H9 (cell line): ENCODE results near the gene RETNLB. TPM values are rescaled to one million over a fixed set of nuclear protein-coding genes. Genes with fewer than 3 reads are reported as not detected.

Source experiments
- DNase-seq: peaks from one replicate; pipeline ENCODE4 v3.0.0-alpha.2; 2017
- H2AFZ ChIP-seq: one replicate; pipeline ENCODE4 v1.6.1; 2013; ENCODE audit warnings: mild to moderate bottlenecking, low read length, control low read depth, moderate library complexity
- H2AK5ac ChIP-seq: 2 replicates; pipeline ENCODE4 v1.6.1; 2013; ENCODE audit warnings: low read length, control low read depth, mixed read lengths; ENCODE audit not compliant: insufficient read length
- H2BK120ac ChIP-seq: one replicate; pipeline ENCODE4 v1.6.1; 2013; ENCODE audit warnings: low read depth, mild to moderate bottlenecking, low read length, control low read depth, inconsistent platforms; ENCODE audit not compliant: poor library complexity, severe bottlenecking
- H2BK12ac ChIP-seq: 2 replicates; pipeline ENCODE4 v1.6.1; 2013; ENCODE audit warnings: low read length, control low read depth, mixed read lengths, low read depth; ENCODE audit not compliant: insufficient read length
- H2BK15ac ChIP-seq: 2 replicates; pipeline ENCODE4 v1.6.1; 2013; ENCODE audit warnings: low read depth, low read length, control low read depth
- H2BK20ac ChIP-seq: one replicate; pipeline ENCODE4 v1.6.1; 2013; ENCODE audit warnings: low read depth, mild to moderate bottlenecking, low read length, control low read depth, inconsistent platforms; ENCODE audit not compliant: poor library complexity, severe bottlenecking
- H2BK5ac ChIP-seq: 2 replicates; pipeline ENCODE4 v1.6.1; 2013; ENCODE audit warnings: low read length, control low read depth, mixed read lengths; ENCODE audit not compliant: insufficient read length
- H3K14ac ChIP-seq: 2 replicates; pipeline ENCODE4 v1.6.1; 2013; ENCODE audit warnings: low read length, control low read depth; ENCODE audit not compliant: insufficient read depth
- H3K18ac ChIP-seq: 2 replicates; pipeline ENCODE4 v1.6.1; 2013; ENCODE audit warnings: low read depth, mild to moderate bottlenecking, mixed read lengths, low read length, control low read depth; ENCODE audit not compliant: insufficient read length
- H3K23ac ChIP-seq: 2 replicates; pipeline ENCODE4 v1.6.1; 2013; ENCODE audit warnings: low read length, control low read depth, mixed read lengths, low read depth; ENCODE audit not compliant: insufficient read length
- H3K23me2 ChIP-seq: 2 replicates; pipeline ENCODE4 v1.6.1; 2013; ENCODE audit warnings: low read depth, mild to moderate bottlenecking, mixed read lengths, low read length, control low read depth; ENCODE audit not compliant: insufficient read length, poor library complexity, severe bottlenecking
- H3K27ac ChIP-seq: 2 replicates; pipeline ENCODE4 v1.5.1; 2013; ENCODE audit warnings: low read length, control low read depth, mixed read lengths, low read depth; ENCODE audit not compliant: insufficient read length
- H3K27me3 ChIP-seq: 2 replicates; pipeline ENCODE4 v1.6.1; 2013; ENCODE audit warnings: low read length, control low read depth, inconsistent platforms; ENCODE audit not compliant: insufficient read depth
- H3K4ac ChIP-seq: 2 replicates; pipeline ENCODE4 v1.6.1; 2013; ENCODE audit warnings: low read depth, mild to moderate bottlenecking, control low read depth, inconsistent platforms, low read length, moderate library complexity
- H3K4me1 ChIP-seq: 2 replicates; pipeline ENCODE4 v1.6.1; 2013; ENCODE audit warnings: low read length, control low read depth, inconsistent platforms; ENCODE audit not compliant: insufficient read depth
- H3K4me2 ChIP-seq: 2 replicates; pipeline ENCODE4 v1.6.1; 2013; ENCODE audit warnings: low read length, control low read depth, mixed read lengths; ENCODE audit not compliant: insufficient read length, insufficient read depth
- H3K56ac ChIP-seq: 2 replicates; pipeline ENCODE4 v1.6.1; 2013; ENCODE audit warnings: low read depth, mild to moderate bottlenecking, mixed read lengths, low read length, control low read depth; ENCODE audit not compliant: insufficient read length
- H3K79me1 ChIP-seq: 2 replicates; pipeline ENCODE4 v1.6.1; 2013; ENCODE audit warnings: low read depth, mild to moderate bottlenecking, moderate library complexity, low read length, control low read depth, inconsistent platforms; ENCODE audit not compliant: insufficient read depth, poor library complexity, severe bottlenecking
- H3K79me2 ChIP-seq: 2 replicates; pipeline ENCODE4 v1.6.1; 2013; ENCODE audit warnings: low read length, control low read depth, inconsistent platforms; ENCODE audit not compliant: insufficient read depth
- H3K9ac ChIP-seq: 2 replicates; pipeline ENCODE4 v1.6.1; 2013; ENCODE audit warnings: low read length, control low read depth, mixed read lengths; ENCODE audit not compliant: insufficient read length; ENCODE audit errors: extremely low read depth
- H3K9me3 ChIP-seq: one replicate; pipeline ENCODE4 v1.6.1; 2013; ENCODE audit warnings: low read depth, low read length, inconsistent platforms; ENCODE audit not compliant: control insufficient read depth
- H3T11ph ChIP-seq: one replicate; pipeline ENCODE4 v1.6.1; 2013; ENCODE audit warnings: mild to moderate bottlenecking, low read length, control low read depth, inconsistent platforms
- H4K20me1 ChIP-seq: one replicate; pipeline ENCODE4 v1.6.1; 2013; ENCODE audit not compliant: control insufficient read depth, insufficient read length, insufficient read depth
- H4K5ac ChIP-seq: 2 replicates; pipeline ENCODE4 v1.6.1; 2013; ENCODE audit warnings: low read depth, mild to moderate bottlenecking, mixed read lengths, low read length, control low read depth; ENCODE audit not compliant: insufficient read length
- H4K8ac ChIP-seq: replicated peaks from 2 replicates; pipeline ENCODE4 v1.6.1; 2013; ENCODE audit warnings: low read length, control low read depth, mixed read lengths, low read depth; ENCODE audit not compliant: insufficient read length
- H4K91ac ChIP-seq: 2 replicates; pipeline ENCODE4 v1.6.1; 2013; ENCODE audit warnings: low read depth, mild to moderate bottlenecking, moderate library complexity, mixed read lengths, low read length, control low read depth; ENCODE audit not compliant: insufficient read length
- H3K27ac Mint-ChIP-seq, 3 experiments: 2 replicates in 2 of 3; 3 replicates in 1 of 3; pipeline ENCODE4 v1.8.0; 2020 to 2021; ENCODE audit warnings: mixed read lengths in 3 of 3, mild to moderate bottlenecking in 1 of 3, moderate library complexity in 1 of 3
- H3K27me3 Mint-ChIP-seq: 2 replicates; pipeline ENCODE4 v1.8.0; 2021; ENCODE audit warnings: low read depth, mild to moderate bottlenecking, moderate library complexity, mixed read lengths
- H3K36me3 Mint-ChIP-seq, 3 experiments: 2 replicates in 2 of 3; 3 replicates in 1 of 3; pipeline ENCODE4 v1.8.0; 2020 to 2021; ENCODE audit warnings: low read depth in 3 of 3, mixed read lengths in 3 of 3; ENCODE audit not compliant: insufficient read depth in 1 of 3
- H3K4me1 Mint-ChIP-seq, 2 experiments: 2 replicates each; pipeline ENCODE4 v1.8.0; 2020; ENCODE audit warnings: mixed read lengths in 2 of 2
- H3K4me3 Mint-ChIP-seq, 2 experiments: 2 replicates in 1 of 2; 3 replicates in 1 of 2; pipeline ENCODE4 v1.8.0; 2020 to 2021; ENCODE audit warnings: mild to moderate bottlenecking in 2 of 2, mixed read lengths in 2 of 2, moderate library complexity in 1 of 2
- H3K9me3 Mint-ChIP-seq, 2 experiments: 2 replicates in 1 of 2; 3 replicates in 1 of 2; pipeline ENCODE4 v1.8.0; 2020; ENCODE audit warnings: mild to moderate bottlenecking in 2 of 2, mixed read lengths in 2 of 2, moderate library complexity in 1 of 2
- WGBS: extraction: QIAGEN DNeasy Blood & Tissue Kit; methylation state at CpG from one replicate; pipeline ENCODE4 v1.1.7; 2013; ENCODE audit warnings: missing lambda C conversion rate, low lambda C conversion rate, mixed read lengths; ENCODE audit not compliant: insufficient read length; ENCODE audit errors: extremely low coverage; 5-methylcytosine and 5-hydroxymethylcytosine counted together
- total RNA-seq: library from RNA; stranded (reverse); gene quantifications from 2 replicates; pipeline ENCODE4 v1.2.1, GENCODE V29; 2021
- TF ChIP-seq, protein P1 (sequence below): fragments of 200-600 bp; sonication (generic); conservative IDR thresholded peaks from 3 replicates; pipeline ENCODE4 v1.8.0; 2021; ENCODE audit warnings: antibody characterized with exemption, mild to moderate bottlenecking

Gene RETNLB
- total RNA-seq, 1 experiment from 2014 or later, result not detected

DNA sequence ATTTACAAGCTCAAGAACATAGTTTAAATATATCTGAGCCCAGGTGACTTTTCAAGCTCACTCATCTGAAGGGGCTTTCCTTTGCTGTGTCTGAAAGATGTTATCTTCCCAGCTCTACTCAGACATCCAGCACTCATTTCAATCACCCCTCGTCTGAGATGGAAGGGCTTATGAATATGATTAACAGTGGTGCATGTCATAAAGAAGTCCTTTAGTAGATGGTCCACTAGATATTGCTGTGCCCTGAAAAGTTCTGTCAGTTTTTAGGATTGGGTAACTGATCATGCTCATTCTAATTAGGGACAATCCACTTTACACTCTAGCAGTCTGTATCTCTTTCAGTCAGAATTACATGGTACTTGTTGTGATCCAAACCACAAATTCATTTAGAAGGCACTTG is 28.3 kb downstream of the RETNLB start:
- Histone ChIP-seq H3K9ac (no peak overlapping the region), H2BK12ac (no peak overlapping the region), H4K8ac (no peak overlapping the region), H3K18ac (no peak overlapping the region), H3K27me3 (no peaks in the 10 kb centered on the region), H3T11ph (no peak overlapping the region), H2BK5ac (no peak overlapping the region), H3K56ac (no peak overlapping the region), H3K27ac (no peak overlapping the region), H3K79me1 (no peaks in the 10 kb centered on the region), H4K91ac (no peak overlapping the region), H2AK5ac (no peak overlapping the region), H2AFZ (no peak overlapping the region), H3K9me3 (no peaks in the 10 kb centered on the region), H3K4ac (no peak overlapping the region), H3K14ac (no peak overlapping the region), H4K20me1 (no peaks in the 10 kb centered on the region), H3K23ac (no peak overlapping the region), H2BK15ac (no peak overlapping the region), H3K4me2 (no peak overlapping the region), H4K5ac (no peak overlapping the region), H3K79me2 (no peaks in the 10 kb centered on the region), H3K4me1 (no peaks in the 10 kb centered on the region; the same call in 1 of the 2 replicates), H3K23me2 (no peaks in the 10 kb centered on the region), H2BK120ac (no peak overlapping the region), H2BK20ac (no peak overlapping the region)
- no peak for DNase-seq
- TF ChIP-seq, protein P1, sequence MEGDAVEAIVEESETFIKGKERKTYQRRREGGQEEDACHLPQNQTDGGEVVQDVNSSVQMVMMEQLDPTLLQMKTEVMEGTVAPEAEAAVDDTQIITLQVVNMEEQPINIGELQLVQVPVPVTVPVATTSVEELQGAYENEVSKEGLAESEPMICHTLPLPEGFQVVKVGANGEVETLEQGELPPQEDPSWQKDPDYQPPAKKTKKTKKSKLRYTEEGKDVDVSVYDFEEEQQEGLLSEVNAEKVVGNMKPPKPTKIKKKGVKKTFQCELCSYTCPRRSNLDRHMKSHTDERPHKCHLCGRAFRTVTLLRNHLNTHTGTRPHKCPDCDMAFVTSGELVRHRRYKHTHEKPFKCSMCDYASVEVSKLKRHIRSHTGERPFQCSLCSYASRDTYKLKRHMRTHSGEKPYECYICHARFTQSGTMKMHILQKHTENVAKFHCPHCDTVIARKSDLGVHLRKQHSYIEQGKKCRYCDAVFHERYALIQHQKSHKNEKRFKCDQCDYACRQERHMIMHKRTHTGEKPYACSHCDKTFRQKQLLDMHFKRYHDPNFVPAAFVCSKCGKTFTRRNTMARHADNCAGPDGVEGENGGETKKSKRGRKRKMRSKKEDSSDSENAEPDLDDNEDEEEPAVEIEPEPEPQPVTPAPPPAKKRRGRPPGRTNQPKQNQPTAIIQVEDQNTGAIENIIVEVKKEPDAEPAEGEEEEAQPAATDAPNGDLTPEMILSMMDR, result no peak
- no peaks in the 10 kb centered on the region for H3K36me3 Mint-ChIP-seq
- H3K27me3 Mint-ChIP-seq, result no peaks in the 10 kb centered on the region
- no peak overlapping the region for H3K4me3 Mint-ChIP-seq
- peaks cover 3 to 7% of the 10 kb centered on the region in 2 experiments; a peak in 1 of 4 replicates for H3K4me1 Mint-ChIP-seq
- WGBS, result no CpG with 5 or more reads among the region's 1 CpG
- H3K9me3 Mint-ChIP-seq, result no peaks in the 10 kb centered on the region; a peak in 1 of 5 replicates
- no peak overlapping the region for H3K27ac Mint-ChIP-seq
